Panc1 (cell line): ENCODE results near the gene RPN2. TPM values are rescaled to one million over a fixed set of nuclear protein-coding genes. Genes with fewer than 3 reads are reported as not detected.

Source experiments
- ATAC-seq: fragments of 200-7000 bp; cut with Tn5 transposase; 2 replicates; pipeline ENCODE4 v1.9.1; 2020; ENCODE audit warnings: mild to moderate bottlenecking, moderate library complexity
- BruUV-seq: library from RNA; stranded (reverse); fragments of 400-500 nt; replicated peaks from 2 replicates; lab custom pipeline; 2021; lab: Mats Ljungman, UMichigan
- CTCF ChIA-PET: fragments of 300-600 bp; sonication (Branson Sonifier 250); formaldehyde crosslinking; loops from one replicate; lab custom pipeline; 2022; ENCODE audit warnings: antibody characterized with exemption; lab: Charles Lee
- POLR2A ChIA-PET: fragments of 300-600 bp; sonication (Branson Sonifier 250); formaldehyde crosslinking; loops from one replicate; lab custom pipeline; 2022; ENCODE audit warnings: antibody characterized with exemption; lab: Charles Lee
- DNase-seq: peaks from one replicate; pipeline ENCODE4 v3.0.0-alpha.2; 2010; ENCODE audit warnings: low read depth, low spot score
- H3K27ac ChIP-seq: 2 replicates; pipeline ENCODE4 v1.5.1; 2011; ENCODE audit warnings: mild to moderate bottlenecking, low read length, inconsistent platforms
- H3K27me3 ChIP-seq: fragments of 200-500 bp; sonication (Bioruptor generic); 2 replicates; pipeline ENCODE4 v1.6.0; 2014; ENCODE audit warnings: low read length, inconsistent platforms; ENCODE audit not compliant: control insufficient read depth, insufficient read depth
- H3K36me3 ChIP-seq: fragments of 200-500 bp; sonication (Bioruptor generic); 2 replicates; pipeline ENCODE4 v1.5.1; 2014; ENCODE audit warnings: inconsistent platforms, mild to moderate bottlenecking, low read length, moderate library complexity; ENCODE audit not compliant: control insufficient read depth, insufficient read depth
- H3K4me1 ChIP-seq: 2 replicates; pipeline ENCODE4 v1.5.1; 2011; ENCODE audit warnings: inconsistent platforms, mild to moderate bottlenecking, low read length, moderate library complexity; ENCODE audit not compliant: control insufficient read depth, insufficient read depth
- H3K4me3 ChIP-seq, 2 experiments: 2 replicates each; pipeline ENCODE4 v1.5.1; 2011 to 2012; ENCODE audit warnings: low read depth in 2 of 2, low read length in 2 of 2, mild to moderate bottlenecking in 2 of 2, inconsistent platforms in 1 of 2, moderate library complexity in 1 of 2
- H3K9me3 ChIP-seq: fragments of 200-500 bp; sonication (Bioruptor generic); 2 replicates; pipeline ENCODE4 v1.5.1; 2014; ENCODE audit warnings: low read depth, mild to moderate bottlenecking, inconsistent platforms, low read length, moderate library complexity; ENCODE audit not compliant: control insufficient read depth, insufficient read depth
- POLR2AphosphoS5 ChIP-seq: IDR thresholded peaks from 2 replicates; pipeline ENCODE4 v1.6.1; 2012; ENCODE audit warnings: mild to moderate bottlenecking, low read depth, low read length, moderate library complexity
- SIN3A ChIP-seq: IDR thresholded peaks from 2 replicates; pipeline ENCODE4 v1.6.1; 2012; ENCODE audit warnings: low read depth, mild to moderate bottlenecking, low read length, moderate library complexity, borderline replicate concordance; ENCODE audit not compliant: insufficient read depth
- TCF7L2 ChIP-seq: IDR thresholded peaks from 2 replicates; pipeline ENCODE4 v1.6.1; 2011; ENCODE audit warnings: mild to moderate bottlenecking, low read depth, low read length, inconsistent platforms
- in situ Hi-C: cut with HindIII; loops from 2 replicates; pipeline ENCODE4 v1.10.0; 2016; ENCODE audit warnings: low sequenced_read_pairs, low pct_unique_long_range_greater_than_20kb
- intact Hi-C: fragments of 100-400 bp; cut with micrococcal nuclease; formaldehyde crosslinking; loops from one replicate; pipeline ENCODE4 v1.10.0; 2022; ENCODE audit not compliant: unreplicated experiment
- total RNA-seq: library from RNA; stranded (reverse); gene quantifications from one replicate; pipeline ENCODE4 v1.2.1, GENCODE V29; 2021; ENCODE audit not compliant: unreplicated experiment
- TF ChIP-seq, protein P1 (sequence below): fragments of 450-650 bp; IDR thresholded peaks from 2 replicates; pipeline ENCODE4 v1.5.1; 2017; ENCODE audit warnings: mild to moderate bottlenecking
- TF ChIP-seq, protein P2 (sequence below), 2 experiments: IDR thresholded peaks; 2 replicates each; pipeline ENCODE4 v1.6.1; 2011 to 2012; ENCODE audit warnings: low read depth in 2 of 2, control low read depth in 1 of 2, low read length in 1 of 2, mild to moderate bottlenecking in 1 of 2, moderate library complexity in 1 of 2; ENCODE audit not compliant: insufficient read depth in 1 of 2

The RPN2 gene
- total RNA-seq, 1 experiment from 2014 or later = 250 TPM

- CTCF ChIA-PET = no interaction called here
- H3K27me3 ChIP-seq = no peaks in the 10 kb centered on the region
- TF ChIP-seq, protein P1, sequence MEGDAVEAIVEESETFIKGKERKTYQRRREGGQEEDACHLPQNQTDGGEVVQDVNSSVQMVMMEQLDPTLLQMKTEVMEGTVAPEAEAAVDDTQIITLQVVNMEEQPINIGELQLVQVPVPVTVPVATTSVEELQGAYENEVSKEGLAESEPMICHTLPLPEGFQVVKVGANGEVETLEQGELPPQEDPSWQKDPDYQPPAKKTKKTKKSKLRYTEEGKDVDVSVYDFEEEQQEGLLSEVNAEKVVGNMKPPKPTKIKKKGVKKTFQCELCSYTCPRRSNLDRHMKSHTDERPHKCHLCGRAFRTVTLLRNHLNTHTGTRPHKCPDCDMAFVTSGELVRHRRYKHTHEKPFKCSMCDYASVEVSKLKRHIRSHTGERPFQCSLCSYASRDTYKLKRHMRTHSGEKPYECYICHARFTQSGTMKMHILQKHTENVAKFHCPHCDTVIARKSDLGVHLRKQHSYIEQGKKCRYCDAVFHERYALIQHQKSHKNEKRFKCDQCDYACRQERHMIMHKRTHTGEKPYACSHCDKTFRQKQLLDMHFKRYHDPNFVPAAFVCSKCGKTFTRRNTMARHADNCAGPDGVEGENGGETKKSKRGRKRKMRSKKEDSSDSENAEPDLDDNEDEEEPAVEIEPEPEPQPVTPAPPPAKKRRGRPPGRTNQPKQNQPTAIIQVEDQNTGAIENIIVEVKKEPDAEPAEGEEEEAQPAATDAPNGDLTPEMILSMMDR = no peak
- TF ChIP-seq POLR2AphosphoS5 (no peak), TCF7L2 (no peak), SIN3A (no peak)
- TF ChIP-seq, protein P2, sequence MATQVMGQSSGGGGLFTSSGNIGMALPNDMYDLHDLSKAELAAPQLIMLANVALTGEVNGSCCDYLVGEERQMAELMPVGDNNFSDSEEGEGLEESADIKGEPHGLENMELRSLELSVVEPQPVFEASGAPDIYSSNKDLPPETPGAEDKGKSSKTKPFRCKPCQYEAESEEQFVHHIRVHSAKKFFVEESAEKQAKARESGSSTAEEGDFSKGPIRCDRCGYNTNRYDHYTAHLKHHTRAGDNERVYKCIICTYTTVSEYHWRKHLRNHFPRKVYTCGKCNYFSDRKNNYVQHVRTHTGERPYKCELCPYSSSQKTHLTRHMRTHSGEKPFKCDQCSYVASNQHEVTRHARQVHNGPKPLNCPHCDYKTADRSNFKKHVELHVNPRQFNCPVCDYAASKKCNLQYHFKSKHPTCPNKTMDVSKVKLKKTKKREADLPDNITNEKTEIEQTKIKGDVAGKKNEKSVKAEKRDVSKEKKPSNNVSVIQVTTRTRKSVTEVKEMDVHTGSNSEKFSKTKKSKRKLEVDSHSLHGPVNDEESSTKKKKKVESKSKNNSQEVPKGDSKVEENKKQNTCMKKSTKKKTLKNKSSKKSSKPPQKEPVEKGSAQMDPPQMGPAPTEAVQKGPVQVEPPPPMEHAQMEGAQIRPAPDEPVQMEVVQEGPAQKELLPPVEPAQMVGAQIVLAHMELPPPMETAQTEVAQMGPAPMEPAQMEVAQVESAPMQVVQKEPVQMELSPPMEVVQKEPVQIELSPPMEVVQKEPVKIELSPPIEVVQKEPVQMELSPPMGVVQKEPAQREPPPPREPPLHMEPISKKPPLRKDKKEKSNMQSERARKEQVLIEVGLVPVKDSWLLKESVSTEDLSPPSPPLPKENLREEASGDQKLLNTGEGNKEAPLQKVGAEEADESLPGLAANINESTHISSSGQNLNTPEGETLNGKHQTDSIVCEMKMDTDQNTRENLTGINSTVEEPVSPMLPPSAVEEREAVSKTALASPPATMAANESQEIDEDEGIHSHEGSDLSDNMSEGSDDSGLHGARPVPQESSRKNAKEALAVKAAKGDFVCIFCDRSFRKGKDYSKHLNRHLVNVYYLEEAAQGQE (IDR thresholded peaks at IDR 0.05; ENCODE audit: insufficient read depth in 1 of 2, low read depth in 2 of 2, low read length in 1 of 2) = no peak
- no peaks in the 10 kb centered on the region for H3K4me1 ChIP-seq
- POLR2A ChIA-PET = no interaction called here
- no peak overlapping the region for H3K27ac ChIP-seq
- intact Hi-C loops = no loop called here
- H3K9me3 ChIP-seq = no peaks in the 10 kb centered on the region
- H3K36me3 ChIP-seq = no peaks in the 10 kb centered on the region
- BruUV-seq = no TSS peak
- in situ Hi-C loops = no loop called here
- no peak for DNase-seq
- ATAC-seq = no peak
- H3K4me3 ChIP-seq = no peak overlapping the region
Measured at GRCh38 chr20:37253087-37253486, 74.0 kb downstream of the RPN2 start.

DNA sequence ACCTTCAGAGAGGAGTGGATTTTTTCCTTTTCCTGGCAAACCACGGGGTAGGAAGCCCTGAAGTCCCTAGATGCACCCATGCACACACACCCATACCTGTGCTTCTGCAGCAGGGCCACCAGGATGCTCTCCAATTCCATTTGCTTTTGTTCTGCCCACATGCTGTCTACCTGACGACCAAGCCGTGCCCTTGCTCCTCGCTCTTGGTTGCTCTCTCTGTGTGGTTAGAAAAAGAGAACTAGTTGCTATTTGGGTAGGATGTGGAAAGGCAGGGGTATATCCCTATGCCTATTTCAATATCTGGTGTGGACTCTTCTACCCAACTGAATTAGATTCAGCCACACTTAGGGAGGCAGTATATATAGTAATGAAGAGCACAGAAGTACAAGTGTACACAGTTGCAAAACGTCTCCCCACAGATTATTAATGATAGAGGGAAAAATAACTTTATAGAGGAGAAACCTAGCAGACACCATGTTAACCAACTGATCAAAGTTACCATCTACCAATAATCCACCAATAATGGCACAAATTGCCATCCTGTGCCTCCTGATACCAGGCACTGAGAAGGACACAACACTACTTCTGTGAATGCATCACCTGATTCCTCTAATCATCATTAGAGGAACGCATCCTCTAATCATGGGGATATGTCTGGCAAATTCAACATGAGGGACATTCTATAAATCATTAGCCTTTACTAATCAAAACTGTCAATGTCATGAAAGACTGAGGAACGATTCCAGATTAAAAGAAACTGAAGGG, 75.2 kb downstream of the RPN2 start:
- ATAC-seq = no peak
- intact Hi-C loops (no loop called here), in situ Hi-C loops (no loop called here)
- BruUV-seq = no TSS peak
- H3K27me3 ChIP-seq = no peaks in the 10 kb centered on the region
- no peak overlapping the region for H3K27ac ChIP-seq
- TF ChIP-seq SIN3A (no peak), POLR2AphosphoS5 (no peak), TCF7L2 (no peak)
- TF ChIP-seq, protein P1 = no peak
- TF ChIP-seq, protein P2 (IDR thresholded peaks at IDR 0.05; ENCODE audit: insufficient read depth in 1 of 2, low read depth in 2 of 2, low read length in 1 of 2) = no peak
- H3K9me3 ChIP-seq = no peaks in the 10 kb centered on the region
- DNase-seq = no peak
- ChIA-PET CTCF (no interaction called here), POLR2A (no interaction called here)
- H3K36me3 ChIP-seq = no peaks in the 10 kb centered on the region
- no peak overlapping the region for H3K4me3 ChIP-seq
- no peaks in the 10 kb centered on the region for H3K4me1 ChIP-seq
